T-helper 17 cell (primary cell): Measurements from ENCODE around the gene MYF6. TPM values are rescaled to one million over a fixed set of nuclear protein-coding genes. Genes with fewer than 3 reads are reported as not detected.

Experiments
- ATAC-seq: fragments of 150-1000 bp; cut with Tn5 transposase; 2 replicates; pipeline ENCODE4 v1.10.0; 2021; ENCODE audit warnings: mild to moderate bottlenecking, moderate library complexity
- DNase-seq, 3 donors: peaks; one replicate each; pipeline versions ENCODE4 v3.0.0 to v3.0.0-alpha.2; 2020 to 2021
- H3K9me3 ChIP-seq: one replicate; pipeline ENCODE4 v1.7.0; 2013; ENCODE audit warnings: low read length, mild to moderate bottlenecking; ENCODE audit not compliant: control insufficient read depth, poor library complexity, severe bottlenecking
- H3K27ac Mint-ChIP-seq: one replicate; pipeline ENCODE4 v1.8.0; 2022; ENCODE audit warnings: mild to moderate bottlenecking, moderate library complexity, mixed read lengths
- H3K27me3 Mint-ChIP-seq: one replicate; pipeline ENCODE4 v1.8.0; 2022; ENCODE audit warnings: mixed read lengths
- H3K36me3 Mint-ChIP-seq: one replicate; pipeline ENCODE4 v1.8.0; 2022; ENCODE audit warnings: low read depth, mixed read lengths
- H3K4me1 Mint-ChIP-seq: one replicate; pipeline ENCODE4 v1.8.0; 2022; ENCODE audit warnings: mild to moderate bottlenecking, mixed read lengths
- H3K4me3 Mint-ChIP-seq: one replicate; pipeline ENCODE4 v1.8.0; 2022; ENCODE audit warnings: mild to moderate bottlenecking, moderate library complexity, mixed read lengths
- total RNA-seq, 4 donors: library from RNA in 2 of 4; stranded (reverse) in 2 of 4; gene quantifications; one replicate each; pipeline ENCODE4 v1.2.3 and lab custom pipeline; 2022 to 2026

Gene MYF6
- total RNA-seq, 2 donors from 2014 or later, result not detected

DNA sequence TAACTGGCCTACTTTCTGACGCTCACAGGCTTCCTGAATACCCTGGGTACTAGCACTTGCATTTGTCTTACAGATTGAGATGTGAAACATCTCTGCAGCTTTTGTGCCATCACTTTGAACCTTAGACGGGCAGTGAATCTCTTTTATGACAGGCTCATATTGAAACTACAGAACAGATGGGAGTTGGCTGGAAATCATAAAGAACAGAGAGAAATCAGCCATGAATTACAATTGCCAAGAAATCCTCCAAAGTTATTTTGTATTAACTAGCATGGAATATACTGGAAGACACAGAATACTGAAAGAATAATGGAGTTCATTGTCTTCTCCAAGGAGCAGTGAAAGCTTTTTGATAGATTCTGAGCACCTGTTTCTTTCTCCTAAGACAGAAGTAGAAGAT is 42.0 kb downstream of the MYF6 start:
- ATAC-seq (no peak), DNase-seq (no peak)
- H3K27me3 Mint-ChIP-seq, result no peaks in the 10 kb centered on the region
- H3K36me3 Mint-ChIP-seq, result no peaks in the 10 kb centered on the region
- no peaks in the 10 kb centered on the region for H3K4me1 Mint-ChIP-seq
- H3K9me3 ChIP-seq, result no peaks in the 10 kb centered on the region
- no peak overlapping the region for H3K27ac Mint-ChIP-seq
- H3K4me3 Mint-ChIP-seq, result no peak overlapping the region

DNA sequence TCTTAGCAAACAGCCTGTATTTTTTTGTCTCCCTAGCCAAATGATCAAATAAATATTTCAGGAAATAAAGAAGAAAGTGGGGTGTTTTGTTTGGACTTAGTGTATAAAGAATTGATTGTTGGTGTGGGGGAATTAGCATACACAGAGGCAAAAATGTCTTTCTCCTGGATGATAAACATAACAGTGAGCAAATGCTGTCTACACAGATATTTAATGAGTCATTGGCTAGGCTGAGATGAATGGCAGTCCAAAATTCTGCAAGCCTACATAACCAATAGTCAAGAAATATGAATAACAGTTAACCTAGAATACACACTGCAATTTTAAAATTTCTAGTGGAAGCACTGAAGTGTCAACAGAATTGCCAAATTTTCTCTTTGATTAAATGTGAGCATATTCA is 45.0 kb downstream of the MYF6 start:
- Mint-ChIP-seq H3K4me1 (no peaks in the 10 kb centered on the region), H3K27ac (no peak overlapping the region), H3K36me3 (no peaks in the 10 kb centered on the region), H3K4me3 (no peak overlapping the region), H3K27me3 (no peaks in the 10 kb centered on the region)
- H3K9me3 ChIP-seq, result no peaks in the 10 kb centered on the region
- no peak for DNase-seq
- ATAC-seq, result no peak

DNA sequence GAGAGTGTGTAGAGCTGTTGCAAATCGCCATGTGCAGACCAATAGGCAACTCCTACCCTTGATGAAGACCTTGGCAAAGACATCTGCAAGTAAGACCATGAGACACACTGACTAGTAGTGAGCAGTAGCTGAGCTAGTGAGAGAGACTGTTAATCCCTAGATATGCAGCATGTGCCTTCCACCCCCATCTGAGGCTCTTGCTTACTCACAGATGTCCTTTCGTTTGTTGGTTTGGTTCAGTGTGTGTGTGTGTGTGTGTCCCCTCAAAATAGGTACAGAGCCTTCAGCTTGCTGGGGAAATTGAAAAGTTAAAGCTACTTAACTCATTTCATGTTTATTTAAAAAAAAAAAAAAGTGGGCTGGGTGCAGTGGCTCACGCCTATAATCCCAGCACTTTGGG is 46.8 kb downstream of the MYF6 start:
- DNase-seq (no peak), ATAC-seq (no peak)
- Mint-ChIP-seq H3K4me3 (no peak overlapping the region), H3K27me3 (no peaks in the 10 kb centered on the region), H3K4me1 (no peaks in the 10 kb centered on the region), H3K27ac (no peak overlapping the region), H3K36me3 (no peaks in the 10 kb centered on the region)
- H3K9me3 ChIP-seq, result no peaks in the 10 kb centered on the region

DNA sequence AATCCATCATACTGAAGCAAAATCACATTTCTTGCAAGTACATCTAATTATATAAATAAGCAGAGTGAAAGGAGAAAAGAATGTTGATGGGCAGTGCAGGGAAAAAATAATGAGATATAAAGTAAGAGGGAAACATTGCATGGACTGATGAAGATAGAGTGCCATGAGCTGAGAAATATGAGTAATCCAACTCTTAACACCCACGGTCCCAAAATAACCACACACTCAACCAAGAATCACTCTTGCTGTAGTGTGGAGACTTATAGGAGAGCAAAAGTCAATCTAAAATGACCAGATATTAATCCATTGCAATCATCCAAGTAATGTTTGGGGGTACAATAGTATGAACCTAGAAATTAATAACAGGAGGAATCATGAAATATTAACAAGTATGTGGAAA is 49.4 kb downstream of the MYF6 start:
- Mint-ChIP-seq H3K4me3 (no peak overlapping the region), H3K27ac (no peak overlapping the region), H3K36me3 (no peaks in the 10 kb centered on the region), H3K4me1 (no peaks in the 10 kb centered on the region), H3K27me3 (no peaks in the 10 kb centered on the region)
- no peak for ATAC-seq
- H3K9me3 ChIP-seq, result no peaks in the 10 kb centered on the region
- no peak for DNase-seq

Other genes starting within 250 kb of the MYF6 start
- not detected for gene MYF5, start 9.3 kb downstream of the MYF6 start, total RNA-seq
- gene LIN7A, start 230.3 kb downstream of the MYF6 start, total RNA-seq, result under 1 TPM; 0.21 to 0.22 TPM